ENCODE data around the gene KPNA4.
"Not testable (repeated sequence)": the region's sequence is repeated elsewhere in the genome, so short reads cannot be mapped to it uniquely, and the experiment has no call there.

Gene KPNA4

GRCh38 chr3:160452251-160452650, 113.1 kb downstream of the KPNA4 start:
- DNase-seq (ENCODE audit: low read depth in 4 of 4, low spot score in 1 of 4): not testable (repeated sequence)

- DNase-seq (ENCODE audit: low read depth in 4 of 4, low spot score in 1 of 4): no peak
Measured at GRCh38 chr3:160451602-160452001, 113.8 kb downstream of the KPNA4 start.

- no peak for DNase-seq (ENCODE audit: low read depth in 4 of 4, low spot score in 1 of 4)
Measured at GRCh38 chr3:160450846-160451245, 114.5 kb downstream of the KPNA4 start.

GRCh38 chr3:160449636-160450598, 115.5 kb downstream of the KPNA4 start, which contains the start of gene TRIM59:
TRIM59 (minus strand) TSS chr3:160449786; CDS start chr3:160439183, 10,603 bp downstream.
- peak; percentile 83 to 96 (median 88) for DNase-seq (ENCODE audit: low read depth in 4 of 4, low spot score in 1 of 4)

DNA sequence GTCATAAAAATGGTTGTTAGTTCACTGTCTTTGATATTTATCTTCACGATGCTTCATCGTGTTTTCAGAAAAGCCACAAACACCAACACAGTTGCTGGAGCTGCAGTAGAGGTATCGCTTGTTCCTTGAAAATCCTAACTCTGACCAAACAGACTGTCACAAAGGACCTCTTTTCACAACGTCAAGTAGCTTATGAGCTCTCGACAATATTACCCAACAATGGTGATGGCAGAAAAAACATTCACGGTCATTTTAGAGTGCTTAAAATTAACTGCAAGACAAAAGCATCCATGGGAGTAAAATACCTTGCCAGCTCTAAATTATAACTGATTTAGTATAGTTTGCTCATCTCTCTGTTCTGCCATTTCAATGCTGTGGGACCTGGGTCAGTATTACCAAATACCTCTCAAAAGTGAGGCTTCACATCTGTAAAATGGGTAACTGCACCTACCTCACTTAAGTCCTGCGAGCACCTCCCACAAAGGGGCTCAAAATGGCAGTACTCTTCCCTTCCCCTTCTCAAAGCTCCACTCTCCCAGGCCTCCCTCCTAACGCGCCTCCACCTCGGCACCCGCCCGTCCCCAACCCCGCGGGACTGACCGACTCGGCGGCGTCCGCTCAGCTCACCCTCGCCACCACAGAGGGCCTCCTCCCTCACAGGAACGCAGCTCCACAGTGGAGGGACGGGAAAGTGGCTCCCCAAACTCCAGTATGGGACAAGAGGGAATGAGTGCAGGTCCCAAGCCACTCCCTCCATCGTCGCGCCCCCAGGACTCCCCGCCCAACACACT, 116.3 kb downstream of the KPNA4 start:
- DNase-seq (ENCODE audit: low read depth in 4 of 4, low spot score in 1 of 4): no peak

- DNase-seq (ENCODE audit: low read depth in 4 of 4, low spot score in 1 of 4): no peak
Measured at GRCh38 chr3:160447544-160447943, 117.8 kb downstream of the KPNA4 start.

GRCh38 chr3:160446522-160447056, 118.8 kb downstream of the KPNA4 start:
- no peak for DNase-seq (ENCODE audit: low read depth in 4 of 4, low spot score in 1 of 4)

DNA sequence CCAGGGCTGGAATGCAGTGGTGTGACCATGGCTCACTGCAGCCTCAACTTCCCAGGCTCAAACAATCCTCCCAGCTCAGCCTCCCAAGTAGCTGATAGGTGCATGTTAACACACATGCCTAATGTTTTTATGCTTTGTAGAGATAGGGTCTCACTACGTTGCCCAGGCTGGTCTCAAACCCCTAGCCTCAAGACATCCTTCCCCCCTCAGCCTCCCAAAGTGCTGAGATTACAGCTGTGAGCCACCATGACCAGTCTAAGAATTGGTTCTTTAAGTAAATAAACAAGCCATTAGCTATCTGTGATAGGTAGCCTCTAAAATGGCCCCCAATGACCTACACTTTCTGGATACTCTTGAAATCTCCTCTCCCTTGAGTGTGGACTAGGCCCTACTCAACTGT, 119.5 kb downstream of the KPNA4 start:
- DNase-seq (ENCODE audit: low read depth in 4 of 4, low spot score in 1 of 4): no peak

Data from stimulated activated CD4-positive, alpha-beta T cell treated with anti-CD3 and anti-CD28 coated beads, Interleukin-1b, Interleukin-23, amount 100 ng/mL, for 24 hours (primary cell).